Spleen (tissue), 7 donors: ENCODE data around the gene SFXN5.

Experiments
- CTCF ChIP-seq, 11 experiments: fragments of 200-600 bp in 7 of 11; fragments of 450-650 bp in 4 of 11; sonication (generic) in 4 of 11; IDR thresholded peaks in 8 of 11; conservative IDR thresholded peaks in 3 of 11; 1 replicate in 7 of 11; 2 replicates in 4 of 11; pipeline versions ENCODE4 v1.4.0 to v1.8.0; 2016 to 2021; ENCODE audit warnings: antibody characterized with exemption in 11 of 11, inconsistent platforms in 4 of 11, mild to moderate bottlenecking in 1 of 11
- POLR2AphosphoS5 ChIP-seq, 3 donors: sonication (generic); formaldehyde crosslinking; IDR thresholded peaks; one replicate each; pipeline ENCODE4 v1.5.1; 2017; ENCODE audit warnings: antibody characterized with exemption in 3 of 3
- donor health status: DM: no; HTN: no; CAD: no; lungs with moderate emphysema.
- donor health status: DM: no; HTN: no; CAD: no.
- donor health status: DM: no; HTN: no; CAD: no.

GRCh38 chr2:72921853-72922252, 149.7 kb downstream of the SFXN5 start:
- TF ChIP-seq CTCF (IDR thresholded peaks at IDR 0.05 in 8 of 11, conservative IDR thresholded peaks at IDR 0.05 in 3 of 11) (no peak), POLR2AphosphoS5 (IDR thresholded peaks at IDR 0.05) (no peak)
